HG03460 (cell line): ENCODE data around the gene TMEM127.

Experiments used
- ATAC-seq: cut with Tn5 transposase; IDR thresholded peaks from one replicate; pipeline ENCODE4 v1.9.1; 2021; ENCODE audit not compliant: unreplicated experiment

The TMEM127 gene

GRCh38 chr2:96208143-96209010, 57.4 kb downstream of the TMEM127 start, which contains the start of gene STARD7:
STARD7 (minus strand) TSS chr2:96208827; CDS start chr2:96208434, 393 bp downstream.
- peak; percentile 85 for ATAC-seq

- no peak for ATAC-seq
These were observed 58.0 kb downstream of the TMEM127 start for GRCh38 chr2:96207774-96208142.

GRCh38 chr2:96207073-96207773, 58.6 kb downstream of the TMEM127 start:
- ATAC-seq, result no peak

GRCh38 chr2:96205888-96206287, 59.9 kb downstream of the TMEM127 start:
- ATAC-seq, result no peak

- ATAC-seq, result no peak
These were observed 60.8 kb downstream of the TMEM127 start for GRCh38 chr2:96204836-96205624.

- ATAC-seq, result no peak
These were observed 62.4 kb downstream of the TMEM127 start for GRCh38 chr2:96203130-96204028.

GRCh38 chr2:96202152-96202854, 63.5 kb downstream of the TMEM127 start:
- no peak for ATAC-seq

- no peak for ATAC-seq
These were observed 64.5 kb downstream of the TMEM127 start for GRCh38 chr2:96201338-96201737.

GRCh38 chr2:96198921-96199320, 66.9 kb downstream of the TMEM127 start:
- no peak for ATAC-seq
